K562 (cell line): Measurements from ENCODE around the gene HPS5. TPM values are rescaled to one million over a fixed set of nuclear protein-coding genes. Genes with fewer than 3 reads are reported as not detected.

ENCODE experiments used
- ATAC-seq: fragments of 200-7000 bp; cut with Tn5 transposase; 3 replicates; pipeline ENCODE4 v1.9.1; 2020; ENCODE audit warnings: moderate library complexity
- BruUV-seq: library from RNA; stranded (reverse); fragments of 400-500 nt; replicated peaks from 2 replicates; lab custom pipeline; 2021; lab: Mats Ljungman, UMichigan
- CTCF ChIA-PET: fragments of 300-600 bp; formaldehyde crosslinking; extraction: SDS; loops from one replicate; lab custom pipeline; 2021; ENCODE audit warnings: low intra/inter-chr PET ratio; lab: Yijun Ruan, JAX
- POLR2A ChIA-PET: fragments of 300-600, 350-650 bp; sonication (Branson Sonifier 250); formaldehyde crosslinking; extraction: SDS; loops from one replicate; lab custom pipeline; 2021; ENCODE audit warnings: antibody characterized with exemption, inconsistent platforms; lab: Yijun Ruan, JAX
- DNase-seq, 4 experiments: peaks; one replicate each; pipeline versions ENCODE4 v3.0.0 to v3.0.0-alpha.2; 2011 to 2018; ENCODE audit warnings: low spot score in 3 of 4, mixed read lengths in 3 of 4; ENCODE audit errors: extremely low read depth in 1 of 4
- FAIRE-seq: peaks from 2 replicates; lab custom pipeline; 2011; peaks lifted over from hg19 to GRCh38; lab: Jason Lieb, UNC
- H2AFZ ChIP-seq: 2 replicates; pipeline ENCODE4 v1.6.0; 2011; ENCODE audit warnings: low read depth, low read length, control low read depth, inconsistent platforms
- H3K27ac ChIP-seq: fragments of 200-600 bp; 3 replicates; pipeline ENCODE4 v1.8.0; 2011; ENCODE audit warnings: low read depth, mild to moderate bottlenecking, control low read depth, inconsistent platforms, low read length, moderate library complexity, mixed read lengths; ENCODE audit errors: extremely low read depth
- H3K27me3 ChIP-seq, 2 experiments: fragments of 300-600 bp in 1 of 2; 2 replicates in 1 of 2; 3 replicates in 1 of 2; pipeline versions ENCODE4 v1.6.0 to v1.8.0; 2011; ENCODE audit warnings: inconsistent platforms in 2 of 2, low read length in 2 of 2, mild to moderate bottlenecking in 1 of 2, mixed read lengths in 1 of 2, moderate library complexity in 1 of 2; ENCODE audit not compliant: control insufficient read depth in 2 of 2, insufficient read depth in 2 of 2
- H3K36me3 ChIP-seq: fragments of 300-600 bp; 3 replicates; pipeline ENCODE4 v1.8.0; 2011; ENCODE audit warnings: mild to moderate bottlenecking, low read length, inconsistent platforms; ENCODE audit not compliant: control insufficient read depth, insufficient read depth
- H3K4me1 ChIP-seq, 2 experiments: fragments of 200-600 bp in 1 of 2; replicated peaks in 1 of 2; 2 replicates in 1 of 2; 3 replicates in 1 of 2; pipeline versions ENCODE4 v1.5.1 to v1.8.0; 2011; ENCODE audit warnings: inconsistent platforms in 2 of 2, low read length in 2 of 2, mild to moderate bottlenecking in 1 of 2, mixed read lengths in 1 of 2, moderate library complexity in 1 of 2; ENCODE audit not compliant: control insufficient read depth in 2 of 2, insufficient read depth in 2 of 2
- H3K4me2 ChIP-seq: 2 replicates; pipeline ENCODE4 v1.6.1; 2011; ENCODE audit warnings: low read length, control low read depth, inconsistent platforms, mixed read lengths; ENCODE audit not compliant: insufficient read depth
- H3K4me3 ChIP-seq: fragments of 200-600 bp; sonication (generic), shearing (Covaris generic); 2 replicates; pipeline ENCODE4 v1.5.1; 2016; ENCODE audit warnings: control low read depth, inconsistent platforms
- H3K79me2 ChIP-seq: fragments of 200-600 bp; 3 replicates; pipeline ENCODE4 v1.8.0; 2011; ENCODE audit warnings: low read length, inconsistent platforms; ENCODE audit not compliant: control insufficient read depth, insufficient read depth
- H3K9ac ChIP-seq, 2 experiments: 2 replicates each; pipeline versions ENCODE4 v1.6.0 to v1.6.1; 2011; ENCODE audit warnings: low read depth in 2 of 2, low read length in 2 of 2, control low read depth in 1 of 2, inconsistent platforms in 1 of 2, mild to moderate bottlenecking in 1 of 2, mixed read lengths in 1 of 2; ENCODE audit not compliant: insufficient read depth in 1 of 2
- H3K9me1 ChIP-seq: one replicate; pipeline ENCODE4 v1.6.0; 2011; ENCODE audit warnings: inconsistent platforms, mild to moderate bottlenecking, low read length, moderate library complexity; ENCODE audit not compliant: control insufficient read depth, insufficient read depth
- H3K9me3 ChIP-seq: replicated peaks from 2 replicates; pipeline ENCODE4 v1.5.1; 2011; ENCODE audit warnings: low read depth, low read length, inconsistent platforms; ENCODE audit not compliant: control insufficient read depth, insufficient read depth
- H4K20me1 ChIP-seq: replicated peaks from 2 replicates; pipeline ENCODE4 v1.6.1; 2011; ENCODE audit warnings: low read length, inconsistent platforms, mixed read lengths; ENCODE audit not compliant: control insufficient read depth, insufficient read depth
- CCAR2 ChIP-seq: fragments of 200-400 bp; formaldehyde crosslinking; IDR thresholded peaks from 2 replicates; pipeline ENCODE4 v1.6.1; 2017; ENCODE audit warnings: mild to moderate bottlenecking, low read depth, low read length
- CREB3L1 ChIP-seq: fragments of 450-650 bp; IDR thresholded peaks from 2 replicates; pipeline ENCODE4 v1.6.1; 2014; ENCODE audit warnings: low read depth, mild to moderate bottlenecking, moderate library complexity, borderline replicate concordance
- ELF4 ChIP-seq: fragments of 450-650 bp; formaldehyde crosslinking; IDR thresholded peaks from 2 replicates; pipeline ENCODE4 v1.4.0; 2022; ENCODE audit warnings: missing genetic modification characterization
- HSF4 ChIP-seq: fragments of 250-450 bp; sonication (Bioruptor Pico); IDR thresholded peaks from 2 replicates; pipeline ENCODE4 v2.1.2; 2022; ENCODE audit warnings: mild to moderate bottlenecking, moderate library complexity, borderline replicate concordance
- IRF2 ChIP-seq: sonication (generic); formaldehyde crosslinking; IDR thresholded peaks from 2 replicates; pipeline ENCODE4 v1.8.1; 2022; ENCODE audit warnings: mild to moderate bottlenecking, missing genetic modification reagents
- MECOM ChIP-seq: fragments of 250-450 bp; sonication (Bioruptor Pico); IDR thresholded peaks from 2 replicates; pipeline ENCODE4 v1.8.0; 2022; ENCODE audit warnings: inconsistent platforms
- NR3C1 ChIP-seq: sonication (generic); formaldehyde crosslinking; IDR thresholded peaks from 2 replicates; pipeline ENCODE4 v1.8.1; 2022; ENCODE audit warnings: missing genetic modification reagents
- SMAD1 ChIP-seq: fragments of 150-350 bp; IDR thresholded peaks from 2 replicates; pipeline ENCODE4 v1.6.1; 2014; ENCODE audit warnings: low read length, low read depth; ENCODE audit not compliant: partially characterized antibody
- TAF7 ChIP-seq: fragments of 450-650 bp; IDR thresholded peaks from 2 replicates; pipeline ENCODE4 v1.6.1; 2016; ENCODE audit warnings: missing genetic modification characterization, missing compliant biosample characterization
- TCFL5 ChIP-seq: fragments of 250-450 bp; sonication (Bioruptor Pico); conservative IDR thresholded peaks from 2 replicates; pipeline ENCODE4 v1.6.1; 2021; ENCODE audit warnings: mild to moderate bottlenecking, moderate library complexity, matching md5 sums
- ZBTB40 ChIP-seq, 2 experiments: fragments of 450-650 bp in 1 of 2; sonication (generic) in 1 of 2; formaldehyde crosslinking in 1 of 2; IDR thresholded peaks; 2 replicates each; pipeline versions ENCODE4 v1.7.1 to v1.9.0; 2016 to 2022; ENCODE audit warnings: inconsistent platforms in 1 of 2, mild to moderate bottlenecking in 1 of 2, missing genetic modification reagents in 1 of 2
- ZC3H11A ChIP-seq: IDR thresholded peaks from 2 replicates; pipeline ENCODE4 v1.6.1; 2012; ENCODE audit warnings: low read depth, low read length, improper control_type of control experiment
- ZNF239 ChIP-seq: fragments of 250-450 bp; sonication (Bioruptor Pico); IDR thresholded peaks from 2 replicates; pipeline ENCODE4 v1.4.0; 2020; ENCODE audit warnings: mild to moderate bottlenecking
- ZNF764 ChIP-seq: fragments of 250-450 bp; sonication (Bioruptor Pico); IDR thresholded peaks from 2 replicates; pipeline ENCODE4 v1.4.0; 2020; ENCODE audit warnings: low read depth, mild to moderate bottlenecking, moderate library complexity
- WGBS: fragments of 100-300 bp; shearing (Covaris generic); methylation state at CpG from one replicate; pipeline ENCODE4 v1.1.6; 2016; ENCODE audit warnings: low coverage, mixed read lengths; ENCODE audit not compliant: insufficient coverage; ENCODE audit errors: missing lambda C conversion rate; 5-methylcytosine and 5-hydroxymethylcytosine counted together
- in situ Hi-C: fragments of 300-500 bp; cut with MboI; formaldehyde crosslinking; loops from 4 replicates; pipeline ENCODE4 v1.15.0; 2018; ENCODE audit warnings: inconsistent platforms, mixed read lengths
- intact Hi-C: fragments of 100-400 bp; cut with micrococcal nuclease; formaldehyde crosslinking; loops from 2 replicates; pipeline ENCODE4 v1.14.2; 2022
- polyA plus RNA-seq, 8 experiments: library from polyadenylated mRNA; depleted of rRNA in 4 of 8; stranded (reverse) in 5 of 8; unstranded in 3 of 8; fragments of >200 nt; fragmentation: Nextera tagmentation in 2 of 8; fragmentation: Illumina TruSeq in 1 of 8; extraction: Ambion mirVana in 2 of 8; extraction: Trizol in 1 of 8; gene quantifications; 2 replicates each; pipeline versions ENCODE4 v1.2.1 to v1.2.3, GENCODE V29; 2011 to 2014; ENCODE audit warnings: inconsistent platforms in 1 of 8, missing spikeins in 1 of 8
- total RNA-seq, 7 experiments: library from RNA; depleted of rRNA in 6 of 7; stranded (reverse); fragments of >200 nt in 6 of 7; fragmentation: Illumina TruSeq in 2 of 7; extraction: Trizol in 2 of 7; gene quantifications; 2 replicates each; pipeline versions ENCODE4 v1.2.1 to v1.2.3, GENCODE V29; 2011 to 2021; ENCODE audit warnings: low replicate concordance in 1 of 7

HPS5 gene
- total and polyA plus RNA-seq, 9 of the 15 experiments (the other 6 are each of a cell fraction or from before 2014, with no cell fraction given) = 12.2 to 28.1 (median 16.8) TPM

- no peak for ATAC-seq
- ChIA-PET POLR2A (interaction anchor here (0.6 to 2.7 kb wide), 3 partner anchors 10 to 19 kb away, joined by 3 to 12 read pairs (median 3); partner anchors contain the start of genes GTF2H1 and HPS5), CTCF (no interaction called here)
- DNase-seq = no peak
- Histone ChIP-seq H3K4me2 (no peak overlapping the region), H3K4me1 (peaks cover 8 to 19% of the 10 kb centered on the region in 2 experiments; a peak in 3 of 5 replicates), H3K9ac (no peak overlapping the region), H3K79me2 (peaks cover 39% of the 10 kb centered on the region), H2AFZ (no peak overlapping the region), H3K4me3 (no peak overlapping the region), H3K9me3 (no peaks in the 10 kb centered on the region), H3K27ac (no peak overlapping the region), H3K36me3 (peaks cover 68% of the 10 kb centered on the region), H4K20me1 (no peaks in the 10 kb centered on the region), H3K27me3 (no peaks in the 10 kb centered on the region), H3K9me1 (no peaks in the 10 kb centered on the region)
- no TSS peak for BruUV-seq
- intact Hi-C loops (no loop called here), in situ Hi-C loops (no loop called here)
- no peak for FAIRE-seq
- WGBS = 76% methylated on average over 3 of the region's 3 CpGs
- TF ChIP-seq ELF4 (CRISPR knock-in tag) (no peak), ZBTB40 (IDR thresholded peaks at IDR 0.05) (no peak), ZBTB40 (CRISPR knock-in tag; IDR thresholded peaks at IDR 0.05) (no peak), ZNF239 (CRISPR knock-in tag) (no peak), NR3C1 (CRISPR knock-in tag) (no peak), IRF2 (no peak), MECOM (CRISPR knock-in tag) (no peak), ZNF764 (CRISPR knock-in tag) (no peak), HSF4 (no peak), SMAD1 (no peak), CREB3L1 (no peak), ZC3H11A (no peak), TCFL5 (CRISPR knock-in tag) (no peak), CCAR2 (no peak), TAF7 (no peak)
Measured at GRCh38 chr11:18312012-18312411, 9.9 kb downstream of the HPS5 start.
